ENCODE measurements around the gene EDEM3.
A peak's percentile ranks its signal among the peaks of the same experiment; 100 is the strongest.

Gene EDEM3

GRCh38 chr1:184673305-184673704, 81.4 kb downstream of the EDEM3 start:
- DNase-seq (ENCODE audit: low read depth), result no peak

GRCh38 chr1:184672013-184672726, 82.5 kb downstream of the EDEM3 start:
- DNase-seq (ENCODE audit: low read depth), result no peak

GRCh38 chr1:184669391-184669790, 85.3 kb downstream of the EDEM3 start:
- DNase-seq (ENCODE audit: low read depth), result no peak

- DNase-seq (ENCODE audit: low read depth), result no peak
Observed at GRCh38 chr1:184665360-184665759, 89.3 kb downstream of the EDEM3 start.

GRCh38 chr1:184664661-184665060, 90.0 kb downstream of the EDEM3 start:
- no peak for DNase-seq (ENCODE audit: low read depth)

- peak; percentile 5 for DNase-seq (ENCODE audit: low read depth)
Observed at GRCh38 chr1:184664042-184664660, 90.5 kb downstream of the EDEM3 start.

GRCh38 chr1:184661801-184662200, 92.9 kb downstream of the EDEM3 start:
- no peak for DNase-seq (ENCODE audit: low read depth)

- DNase-seq (ENCODE audit: low read depth), result no peak
Observed at GRCh38 chr1:184660462-184661191, 94.0 kb downstream of the EDEM3 start.

GRCh38 chr1:184658055-184658454, 96.6 kb downstream of the EDEM3 start:
- no peak for DNase-seq (ENCODE audit: low read depth)

- DNase-seq (ENCODE audit: low read depth), result no peak
Observed at GRCh38 chr1:184656221-184656620, 98.4 kb downstream of the EDEM3 start.

- no peak for DNase-seq (ENCODE audit: low read depth)
Observed at GRCh38 chr1:184655185-184655584, 99.5 kb downstream of the EDEM3 start.

- no peak for DNase-seq (ENCODE audit: low read depth)
Observed at GRCh38 chr1:184650177-184650866, 104.3 kb downstream of the EDEM3 start.

GRCh38 chr1:184649451-184649888, 105.2 kb downstream of the EDEM3 start:
- no peak for DNase-seq (ENCODE audit: low read depth)

GRCh38 chr1:184648856-184649201, 105.8 kb downstream of the EDEM3 start:
- no peak for DNase-seq (ENCODE audit: low read depth)

GRCh38 chr1:184648160-184648855, 106.3 kb downstream of the EDEM3 start:
- DNase-seq (ENCODE audit: low read depth), result no peak

- DNase-seq (ENCODE audit: low read depth), result no peak
Observed at GRCh38 chr1:184647471-184647870, 107.2 kb downstream of the EDEM3 start.

- DNase-seq (ENCODE audit: low read depth), result no peak
Observed at GRCh38 chr1:184646824-184647223, 107.8 kb downstream of the EDEM3 start.

GRCh38 chr1:184646178-184646701, 108.4 kb downstream of the EDEM3 start:
- DNase-seq (ENCODE audit: low read depth), result no peak

- DNase-seq (ENCODE audit: low read depth), result no peak
Observed at GRCh38 chr1:184644771-184645170, 109.9 kb downstream of the EDEM3 start.

- no peak for DNase-seq (ENCODE audit: low read depth)
Observed at GRCh38 chr1:184643661-184644060, 111.0 kb downstream of the EDEM3 start.

- DNase-seq (ENCODE audit: low read depth), result no peak
Observed at GRCh38 chr1:184641894-184642293, 112.8 kb downstream of the EDEM3 start.

GRCh38 chr1:184640505-184640904, 114.2 kb downstream of the EDEM3 start:
- DNase-seq (ENCODE audit: low read depth), result no peak
